ENCODE measurements around the gene FSTL4. TPM values are rescaled to one million over a fixed set of nuclear protein-coding genes. Genes with fewer than 3 reads are reported as not detected.

Gene FSTL4
- total RNA-seq, 1 experiment from 2014 or later: not detected

DNA sequence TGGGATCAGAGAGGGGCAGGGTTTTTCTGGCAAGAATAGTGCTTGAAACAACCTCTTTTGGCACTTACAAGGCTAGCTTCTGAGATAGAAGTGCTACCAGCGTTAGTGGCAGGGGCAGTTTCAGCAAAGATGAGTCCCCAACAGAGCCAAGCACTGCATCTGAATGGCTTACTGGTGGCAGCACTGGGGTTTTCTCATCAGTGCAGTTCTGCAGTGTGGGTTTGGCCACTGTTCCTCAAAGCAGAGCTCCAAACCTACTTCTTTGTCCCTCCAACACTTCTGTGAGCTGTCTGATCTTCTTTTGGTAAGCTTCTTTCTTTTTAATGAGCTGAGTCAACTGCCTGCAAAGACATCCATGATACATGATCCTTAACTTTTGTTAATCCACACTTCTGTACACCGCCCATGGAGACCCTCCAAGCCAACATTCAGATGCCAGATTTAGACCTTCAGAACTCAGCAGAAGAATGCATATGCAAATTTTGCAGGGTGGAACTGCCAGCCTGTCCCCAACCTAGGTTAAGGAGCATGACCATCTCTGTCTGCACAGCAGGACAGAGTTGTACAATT is 29.9 kb upstream of the FSTL4 start:
- Histone ChIP-seq H3K27me3 (ENCODE audit: insufficient read depth, low read depth) (no peaks in the 10 kb centered on the region), H3K79me2 (ENCODE audit: low read depth) (no peaks in the 10 kb centered on the region), H3K36me3 (ENCODE audit: low read depth) (no peaks in the 10 kb centered on the region), H3K4me1 (replicated peaks; ENCODE audit: insufficient read depth) (no peaks in the 10 kb centered on the region), H3K4me2 (no peak overlapping the region), H3K27ac (no peak overlapping the region), H3K9me2 (ENCODE audit: insufficient read depth) (no peaks in the 10 kb centered on the region), H3K4me3 (no peak overlapping the region), H2AFZ (no peak overlapping the region), H3K9me3 (ENCODE audit: insufficient read depth, low read depth) (no peaks in the 10 kb centered on the region), H4K20me1 (ENCODE audit: insufficient read depth) (no peaks in the 10 kb centered on the region), H3F3A (ENCODE audit: insufficient read depth, low read depth) (no peaks in the 10 kb centered on the region)
- TF ChIP-seq EZH2 (IDR thresholded peaks at IDR 0.05; ENCODE audit: low read depth) (no peak), CTCF (conservative IDR thresholded peaks at IDR 0.05) (no peak)
- intact Hi-C loops (cut with micrococcal nuclease; ENCODE audit: unreplicated experiment): no loop called here
- POLR2A ChIA-PET (ENCODE audit: unreplicated experiment): no interaction called here
- no TSS peak for BruUV-seq (replicated peaks)
- DNase-seq: no peak
- CTCF ChIA-PET: interaction anchor here (0.7 kb wide), 1 partner anchor 180 kb away, joined by 19 read pairs; no protein-coding TSS in a partner anchor

DNA sequence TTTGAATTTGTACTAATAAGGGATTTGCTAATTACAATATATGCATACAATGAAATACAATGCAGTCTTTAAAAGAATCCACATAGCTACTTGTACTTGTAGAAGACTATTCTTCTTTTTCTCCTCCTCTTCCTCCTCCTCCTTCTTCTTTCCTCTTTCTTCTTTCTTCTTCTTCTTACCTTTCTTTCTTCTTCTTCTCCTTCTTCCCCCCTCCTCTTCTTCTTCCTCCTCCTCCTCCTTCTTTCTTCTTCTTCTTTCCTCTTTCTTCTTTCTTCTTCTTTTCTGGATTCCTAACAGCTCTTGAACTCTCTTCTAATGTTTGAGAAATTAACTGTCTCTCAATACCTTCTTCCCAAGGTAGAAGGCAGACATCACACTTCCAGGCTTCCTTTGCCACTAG is 29.3 kb upstream of the FSTL4 start:
- Histone ChIP-seq H3F3A (ENCODE audit: insufficient read depth, low read depth) (no peaks in the 10 kb centered on the region), H3K9me2 (ENCODE audit: insufficient read depth) (no peaks in the 10 kb centered on the region), H3K9me3 (ENCODE audit: insufficient read depth, low read depth) (no peaks in the 10 kb centered on the region), H3K4me2 (no peak overlapping the region), H2AFZ (no peak overlapping the region), H3K27ac (no peak overlapping the region), H3K4me3 (no peak overlapping the region), H3K27me3 (ENCODE audit: insufficient read depth, low read depth) (no peaks in the 10 kb centered on the region), H3K36me3 (ENCODE audit: low read depth) (no peaks in the 10 kb centered on the region), H3K79me2 (ENCODE audit: low read depth) (no peaks in the 10 kb centered on the region), H3K4me1 (replicated peaks; ENCODE audit: insufficient read depth) (no peaks in the 10 kb centered on the region), H4K20me1 (ENCODE audit: insufficient read depth) (no peaks in the 10 kb centered on the region)
- TF ChIP-seq EZH2 (IDR thresholded peaks at IDR 0.05; ENCODE audit: low read depth): no peak
- no peak for TF ChIP-seq CTCF (conservative IDR thresholded peaks at IDR 0.05)
- intact Hi-C loops (cut with micrococcal nuclease; ENCODE audit: unreplicated experiment): no loop called here
- no TSS peak for BruUV-seq (replicated peaks)
- ChIA-PET POLR2A (ENCODE audit: unreplicated experiment) (no interaction called here), CTCF (interaction anchor here (0.7 kb wide), 1 partner anchor 180 kb away, joined by 19 read pairs; no protein-coding TSS in a partner anchor)
- no peak for DNase-seq

DNA sequence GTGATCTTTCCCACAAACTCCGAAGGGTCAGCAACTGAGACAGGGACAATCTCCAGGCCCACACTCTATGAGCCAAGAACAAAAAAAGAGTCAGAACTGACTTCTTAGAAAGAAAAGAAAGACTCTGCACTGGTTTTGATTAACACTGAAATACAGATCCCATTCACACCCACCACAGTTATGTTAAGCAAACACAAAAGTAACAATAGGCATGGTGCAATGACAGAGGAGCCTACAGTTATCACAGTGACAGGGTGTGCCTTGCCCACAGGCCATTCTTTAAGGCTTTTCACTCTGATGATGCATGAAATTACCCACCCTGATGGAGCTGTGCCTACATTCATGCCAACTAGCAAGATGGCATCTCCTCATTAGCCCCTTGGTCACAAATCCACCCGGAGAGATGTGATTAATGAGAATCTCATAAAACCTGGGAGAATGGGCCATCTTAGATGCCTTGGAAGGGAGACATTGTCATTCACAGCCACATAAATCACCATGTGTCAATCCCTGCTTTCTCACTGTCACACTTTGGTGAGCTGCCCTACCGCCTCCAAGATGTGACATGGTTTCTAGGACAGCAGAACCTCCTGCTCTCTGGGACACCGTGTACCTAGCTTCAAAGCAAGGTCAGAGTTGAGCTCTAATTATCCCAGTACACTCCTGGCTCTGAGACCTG is 27.6 kb upstream of the FSTL4 start:
- ChIA-PET CTCF (no interaction called here), POLR2A (ENCODE audit: unreplicated experiment) (no interaction called here)
- DNase-seq: no peak
- Histone ChIP-seq H3K9me3 (ENCODE audit: insufficient read depth, low read depth) (no peaks in the 10 kb centered on the region), H3F3A (ENCODE audit: insufficient read depth, low read depth) (no peaks in the 10 kb centered on the region), H3K9me2 (ENCODE audit: insufficient read depth) (no peaks in the 10 kb centered on the region), H3K4me2 (no peak overlapping the region), H3K36me3 (ENCODE audit: low read depth) (no peaks in the 10 kb centered on the region), H3K4me3 (no peak overlapping the region), H2AFZ (no peak overlapping the region), H3K27ac (no peak overlapping the region), H3K27me3 (ENCODE audit: insufficient read depth, low read depth) (no peaks in the 10 kb centered on the region), H4K20me1 (ENCODE audit: insufficient read depth) (no peaks in the 10 kb centered on the region), H3K79me2 (ENCODE audit: low read depth) (no peaks in the 10 kb centered on the region), H3K4me1 (replicated peaks; ENCODE audit: insufficient read depth) (no peaks in the 10 kb centered on the region)
- intact Hi-C loops (cut with micrococcal nuclease; ENCODE audit: unreplicated experiment): no loop called here
- TF ChIP-seq CTCF (conservative IDR thresholded peaks at IDR 0.05) (no peak), EZH2 (IDR thresholded peaks at IDR 0.05; ENCODE audit: low read depth) (no peak)
- no TSS peak for BruUV-seq (replicated peaks)
